B cell (primary cell): ENCODE results near the gene VWA8. TPM values are rescaled to one million over a fixed set of nuclear protein-coding genes. Genes with fewer than 3 reads are reported as not detected.

Experiments
- ATAC-seq: fragments of 200-7000 bp; cut with Tn5 transposase; one replicate; pipeline ENCODE4 v1.10.0; 2021; ENCODE audit warnings: low read depth, mild to moderate bottlenecking, moderate number of reproducible peaks, moderate library complexity
- CTCF ChIA-PET: fragments of 350-600 bp; sonication (Branson Sonifier 250); formaldehyde crosslinking; loops from one replicate; lab custom pipeline; 2021; ENCODE audit warnings: antibody characterized with exemption, inconsistent platforms; lab: Charles Lee
- POLR2A ChIA-PET: fragments of 350-600 bp; sonication (Branson Sonifier 250); formaldehyde crosslinking; loops from one replicate; lab custom pipeline; 2021; ENCODE audit warnings: antibody characterized with exemption; lab: Charles Lee
- DNase-seq: peaks from one replicate; pipeline ENCODE4 v3.0.0; 2013
- H2AFZ ChIP-seq: 2 replicates; pipeline ENCODE4 v1.6.1; 2012; ENCODE audit warnings: mild to moderate bottlenecking, low read depth, low read length; ENCODE audit not compliant: insufficient read depth, poor library complexity, severe bottlenecking
- H3K27ac ChIP-seq, 2 donors: 1 replicate in 1 of 2; 2 replicates in 1 of 2; pipeline ENCODE4 v1.5.1; 2012 to 2013; ENCODE audit warnings: low read length in 2 of 2, mild to moderate bottlenecking in 2 of 2, moderate library complexity in 1 of 2
- H3K27me3 ChIP-seq, 4 experiments: fragments of 200-600 bp in 1 of 4; sonication (generic) in 1 of 4; replicated peaks in 1 of 4; 1 replicate in 2 of 4; 2 replicates in 2 of 4; pipeline versions ENCODE4 v1.6.1 to v1.7.0; 2013 to 2016; ENCODE audit warnings: low read length in 3 of 4, mild to moderate bottlenecking in 2 of 4, mixed read lengths in 1 of 4, moderate library complexity in 1 of 4; ENCODE audit not compliant: insufficient read depth in 4 of 4, control insufficient read depth in 3 of 4; ENCODE audit errors: control extremely low read depth in 1 of 4
- H3K36me3 ChIP-seq, 2 experiments: replicated peaks in 1 of 2; 1 replicate in 1 of 2; 2 replicates in 1 of 2; pipeline versions ENCODE4 v1.6.1 to v1.7.1; 2013; ENCODE audit warnings: low read length in 1 of 2; ENCODE audit not compliant: insufficient read depth in 2 of 2, control insufficient read depth in 1 of 2; ENCODE audit errors: control extremely low read depth in 1 of 2, extremely low read depth in 1 of 2
- H3K4me1 ChIP-seq, 2 donors: fragments of 200-600 bp in 1 of 2; sonication (generic) in 1 of 2; 1 replicate in 1 of 2; 2 replicates in 1 of 2; pipeline versions ENCODE4 v1.5.1 to v1.6.1; 2013 to 2017; ENCODE audit warnings: low read length in 2 of 2; ENCODE audit not compliant: control insufficient read depth in 2 of 2, insufficient read depth in 2 of 2
- H3K4me2 ChIP-seq: replicated peaks from 2 replicates; pipeline ENCODE3; 2012; ENCODE audit warnings: mild to moderate bottlenecking, low read depth, low read length; ENCODE audit not compliant: poor library complexity, severe bottlenecking
- H3K4me3 ChIP-seq, 5 experiments: fragments of 200-600 bp in 1 of 5; sonication (generic) in 1 of 5; 1 replicate in 3 of 5; 2 replicates in 2 of 5; pipeline versions ENCODE4 v1.5.1 to v1.7.0; 2011 to 2016; ENCODE audit warnings: low read length in 4 of 5, mild to moderate bottlenecking in 4 of 5, low read depth in 2 of 5, control low read depth in 1 of 5, moderate library complexity in 1 of 5; ENCODE audit not compliant: insufficient read depth in 1 of 5; ENCODE audit errors: control extremely low read depth in 1 of 5, extremely low read depth in 1 of 5
- H3K79me2 ChIP-seq: fragments of 200-600 bp; sonication (generic); one replicate; pipeline ENCODE4 v1.6.0; 2016; ENCODE audit warnings: low read length; ENCODE audit not compliant: control insufficient read depth, insufficient read depth
- H3K9ac ChIP-seq: fragments of 200-600 bp; sonication (generic); 2 replicates; pipeline ENCODE4 v1.6.1; 2017; ENCODE audit warnings: mild to moderate bottlenecking, low read length, moderate library complexity
- H3K9me3 ChIP-seq, 3 donors: one replicate each; pipeline versions ENCODE4 v1.6.1 to v1.7.1; 2013; ENCODE audit warnings: low read length in 2 of 3; ENCODE audit not compliant: control insufficient read depth in 2 of 3, insufficient read depth in 1 of 3; ENCODE audit errors: control extremely low read depth in 1 of 3
- H4K20me1 ChIP-seq: 2 replicates; pipeline ENCODE4 v1.6.0; 2012; ENCODE audit warnings: mild to moderate bottlenecking, low read length; ENCODE audit not compliant: insufficient read depth, control insufficient read depth, poor library complexity, severe bottlenecking
- H3K27ac Mint-ChIP-seq: one replicate; pipeline ENCODE4 v1.8.0; 2021; ENCODE audit warnings: mixed read lengths
- H3K27me3 Mint-ChIP-seq: one replicate; pipeline ENCODE4 v1.8.0; 2021; ENCODE audit warnings: mixed read lengths
- H3K4me1 Mint-ChIP-seq: one replicate; pipeline ENCODE4 v1.8.0; 2021; ENCODE audit warnings: mixed read lengths
- H3K4me3 Mint-ChIP-seq: one replicate; pipeline ENCODE4 v1.8.0; 2021; ENCODE audit warnings: mixed read lengths
- H3K9me3 Mint-ChIP-seq: one replicate; pipeline ENCODE4 v1.8.0; 2022; ENCODE audit warnings: mixed read lengths; ENCODE audit not compliant: insufficient read depth
- CTCF ChIP-seq: fragments of 200-600 bp; IDR thresholded peaks from one replicate; pipeline ENCODE4 v1.8.0; 2022; ENCODE audit warnings: antibody characterized with exemption, mild to moderate bottlenecking
- EZH2 ChIP-seq: IDR thresholded peaks from 2 replicates; pipeline ENCODE4 v1.6.1; 2012; ENCODE audit warnings: borderline replicate concordance, low read depth, mild to moderate bottlenecking, moderate library complexity, low read length; ENCODE audit not compliant: insufficient read depth, poor library complexity, severe bottlenecking
- WGBS: methylation state at CpG from one replicate; pipeline ENCODE4 v1.1.5; 2013; ENCODE audit warnings: missing lambda C conversion rate; ENCODE audit not compliant: insufficient coverage; 5-methylcytosine and 5-hydroxymethylcytosine counted together
- intact Hi-C: fragments of 100-400 bp; cut with micrococcal nuclease; formaldehyde crosslinking; loops from one replicate; pipeline ENCODE4 v1.10.0; 2022
- polyA plus RNA-seq: library from polyadenylated mRNA; depleted of rRNA; stranded (reverse); fragments of >200 nt; gene quantifications from 2 replicates; pipeline ENCODE4 v1.2.3, GENCODE V29; 2012
- total RNA-seq, 2 donors: library from RNA; stranded (reverse); fragments of 120-200 nt in 1 of 2; gene quantifications; 1 replicate in 1 of 2; 2 replicates in 1 of 2; pipeline versions ENCODE4 v1.2.3 to v1.2.4, GENCODE V29; 2013 to 2022

Gene VWA8
- total and polyA plus RNA-seq, 2 donors (not counting 1 experiment from before 2014, with no cell fraction given) = 6.0 to 19.7 TPM

DNA sequence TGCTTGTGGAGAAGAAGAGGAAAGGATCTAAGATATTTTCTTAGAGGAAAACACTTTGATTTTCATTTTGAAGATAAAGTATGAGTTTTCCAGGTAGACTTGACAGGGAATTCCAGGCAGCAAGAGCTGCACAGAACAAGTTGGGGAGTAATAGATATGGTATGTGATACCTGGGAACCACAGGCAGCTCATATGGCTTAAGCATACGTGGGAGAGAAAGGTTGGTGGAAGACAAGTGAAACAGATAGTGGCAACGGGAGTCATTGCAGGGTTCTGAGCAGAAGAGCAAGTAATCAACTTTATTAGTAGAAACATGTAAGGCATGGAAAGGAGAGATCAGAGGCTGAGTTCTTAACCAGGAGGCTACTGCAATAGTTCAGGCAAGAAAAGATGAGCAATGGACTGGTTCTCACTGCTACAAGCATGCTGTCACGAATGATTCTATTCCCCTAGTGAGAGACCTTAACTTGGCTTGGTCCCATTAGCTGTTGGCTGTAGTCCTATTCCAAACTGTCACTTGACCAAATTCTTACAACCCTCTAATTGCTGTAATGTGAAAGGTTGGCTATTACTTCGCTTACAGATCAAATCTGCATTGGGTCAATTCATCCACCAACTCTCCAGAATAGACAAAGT lies 217.9 kb downstream of the VWA8 start:
- Histone ChIP-seq H4K20me1 (no peaks in the 10 kb centered on the region), H3K27me3 (no peaks in the 10 kb centered on the region), H3K4me1 (no peaks in the 10 kb centered on the region), H3K79me2 (no peaks in the 10 kb centered on the region), H3K27ac (no peak overlapping the region), H3K9ac (no peak overlapping the region), H3K9me3 (no peaks in the 10 kb centered on the region), H3K4me3 (no peak overlapping the region), H3K4me2 (no peak overlapping the region), H3K36me3 (peaks cover 0 to 2% of the 10 kb centered on the region in 2 experiments), H2AFZ (no peak overlapping the region)
- ChIA-PET CTCF (no interaction called here), POLR2A (no interaction called here)
- H3K4me1 Mint-ChIP-seq = no peaks in the 10 kb centered on the region
- 96% methylated on average over 3 of the region's 4 CpGs for WGBS
- no peaks in the 10 kb centered on the region for H3K9me3 Mint-ChIP-seq
- TF ChIP-seq CTCF (no peak), EZH2 (no peak)
- H3K27me3 Mint-ChIP-seq = no peaks in the 10 kb centered on the region
- DNase-seq (no peak), ATAC-seq (no peak)
- intact Hi-C loops = no loop called here
- H3K4me3 Mint-ChIP-seq = no peak overlapping the region
- no peak overlapping the region for H3K27ac Mint-ChIP-seq

GRCh38 chr13:41740479-41740878 lies 220.4 kb downstream of the VWA8 start:
- Histone ChIP-seq H3K79me2 (no peaks in the 10 kb centered on the region), H3K27me3 (no peaks in the 10 kb centered on the region), H3K4me2 (no peak overlapping the region), H4K20me1 (no peaks in the 10 kb centered on the region), H2AFZ (no peak overlapping the region), H3K36me3 (peaks cover 0 to 2% of the 10 kb centered on the region in 2 experiments), H3K9ac (no peak overlapping the region), H3K27ac (no peak overlapping the region), H3K4me1 (no peaks in the 10 kb centered on the region), H3K9me3 (no peaks in the 10 kb centered on the region), H3K4me3 (no peak overlapping the region)
- ChIA-PET POLR2A (no interaction called here), CTCF (no interaction called here)
- H3K4me1 Mint-ChIP-seq = no peaks in the 10 kb centered on the region
- intact Hi-C loops = no loop called here
- WGBS = no CpG with 5 or more reads among the region's 4 CpGs
- H3K27ac Mint-ChIP-seq = no peak overlapping the region
- no peaks in the 10 kb centered on the region for H3K27me3 Mint-ChIP-seq
- no peaks in the 10 kb centered on the region for H3K9me3 Mint-ChIP-seq
- ATAC-seq = no peak
- no peak overlapping the region for H3K4me3 Mint-ChIP-seq
- TF ChIP-seq EZH2 = no peak
- no peak for DNase-seq
